Left ventricle myocardium inferior (tissue), 1 donor: ENCODE data around the gene ATAD1. TPM values are rescaled to one million over a fixed set of nuclear protein-coding genes. Genes with fewer than 3 reads are reported as not detected.

Experiments
- DNase-seq: peaks from one replicate; pipeline ENCODE4 v3.0.0-alpha.2; 2020
- H3K27ac ChIP-seq: fragments of 200-600 bp; replicated peaks from 2 replicates; pipeline ENCODE4 v1.8.0; 2021
- H3K27me3 ChIP-seq: fragments of 200-600 bp; 2 replicates; pipeline ENCODE4 v1.8.0; 2021; ENCODE audit warnings: low read depth
- H3K36me3 ChIP-seq: fragments of 200-600 bp; 2 replicates; pipeline ENCODE4 v1.8.0; 2021
- H3K4me1 ChIP-seq: fragments of 200-600 bp; 2 replicates; pipeline ENCODE4 v1.8.0; 2021
- H3K4me3 ChIP-seq: fragments of 200-600 bp; 2 replicates; pipeline ENCODE4 v1.8.0; 2021; ENCODE audit warnings: mild to moderate bottlenecking, moderate library complexity
- H3K9me3 ChIP-seq: fragments of 200-600 bp; replicated peaks from 2 replicates; pipeline ENCODE4 v1.8.0; 2021
- CTCF ChIP-seq: fragments of 200-600 bp; IDR thresholded peaks from 2 replicates; pipeline ENCODE4 v1.8.0; 2021; ENCODE audit warnings: antibody characterized with exemption, mild to moderate bottlenecking, borderline replicate concordance
- intact Hi-C: fragments of 100-400 bp; cut with micrococcal nuclease; formaldehyde crosslinking; loops from one replicate; pipeline ENCODE4 v1.11.0; 2022
- total RNA-seq: library from RNA; stranded (reverse); fragmentation: NEBNext Ultra II Directional; extraction: Animal tissue kit (Norgen Biotek cat#: 25700); gene quantifications from one replicate; pipeline ENCODE4 v1.2.1, GENCODE V29; 2021
- donor health status: DM: no; HTN: yes; CAD: no; lungs with severe emphysema.

Gene ATAD1
- total RNA-seq, 1 donor from 2014 or later = 93.2 TPM

GRCh38 chr10:87705339-87705738, 112.7 kb downstream of the ATAD1 start:
- no peak for DNase-seq
- Histone ChIP-seq H3K4me1 (no peaks in the 10 kb centered on the region), H3K9me3 (no peaks in the 10 kb centered on the region), H3K27me3 (no peaks in the 10 kb centered on the region), H3K36me3 (peaks cover 2% of the 10 kb centered on the region), H3K4me3 (no peak overlapping the region), H3K27ac (no peak overlapping the region)
- intact Hi-C loops = no loop called here
- TF ChIP-seq CTCF = no peak

DNA sequence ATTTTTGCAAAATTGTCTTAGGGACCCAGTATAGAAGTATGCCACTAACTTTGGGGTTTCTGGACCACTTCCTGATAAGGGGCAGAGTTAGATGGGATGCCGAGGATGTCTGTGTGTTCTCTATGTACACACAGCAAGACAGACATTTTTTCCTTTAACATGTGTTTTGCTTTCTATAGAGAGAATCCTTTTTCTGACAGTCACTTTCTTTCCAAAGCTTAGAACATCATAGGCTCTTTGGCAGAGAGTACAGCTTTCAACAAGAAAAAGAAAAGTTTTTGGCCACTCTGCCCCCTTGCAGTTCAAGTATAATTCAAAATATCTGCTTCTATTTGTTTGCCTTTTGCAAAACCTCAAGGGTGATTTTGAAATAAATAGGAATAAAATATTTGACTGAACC, 114.3 kb downstream of the ATAD1 start:
- H3K27ac ChIP-seq = no peak overlapping the region

GRCh38 chr10:87702973-87703294, 115.1 kb downstream of the ATAD1 start:
- intact Hi-C loops = no loop called here

More for the DNA sequence above, 114.3 kb downstream of the ATAD1 start:
- Histone ChIP-seq H3K27me3 (no peaks in the 10 kb centered on the region), H3K9me3 (no peaks in the 10 kb centered on the region), H3K4me3 (no peak overlapping the region), H3K4me1 (no peaks in the 10 kb centered on the region), H3K36me3 (no peaks in the 10 kb centered on the region)
- no peak for DNase-seq
- intact Hi-C loops = no loop called here
- TF ChIP-seq CTCF = no peak

GRCh38 chr10:87702260-87702972, 115.6 kb downstream of the ATAD1 start:
- Histone ChIP-seq H3K9me3 (no peaks in the 10 kb centered on the region), H3K4me1 (no peaks in the 10 kb centered on the region), H3K4me3 (no peak overlapping the region), H3K36me3 (no peaks in the 10 kb centered on the region), H3K27ac (no peak overlapping the region), H3K27me3 (no peaks in the 10 kb centered on the region)
- no peak for DNase-seq
- intact Hi-C loops = no loop called here
- TF ChIP-seq CTCF = no peak

More at GRCh38 chr10:87702973-87703294, 115.1 kb downstream of the ATAD1 start:
- Histone ChIP-seq H3K4me1 (no peaks in the 10 kb centered on the region), H3K27ac (no peak overlapping the region), H3K4me3 (no peak overlapping the region), H3K9me3 (no peaks in the 10 kb centered on the region), H3K36me3 (no peaks in the 10 kb centered on the region), H3K27me3 (no peaks in the 10 kb centered on the region)
- no peak for TF ChIP-seq CTCF
- no peak for DNase-seq

Other genes with a start within 250 kb of the ATAD1 start
- gene PAPSS2, start 158.3 kb downstream of the ATAD1 start, total RNA-seq = 10.6 TPM
- 0.19 TPM for gene KLLN, start 45.3 kb upstream of the ATAD1 start, total RNA-seq
- gene PTEN, start 45.4 kb upstream of the ATAD1 start, total RNA-seq = 49.9 TPM